Stomach (tissue), 9 donors: Measurements from ENCODE around the gene KPNA1. TPM values are rescaled to one million over a fixed set of nuclear protein-coding genes. Genes with fewer than 3 reads are reported as not detected.
A peak's percentile ranks its signal among the peaks of the same experiment; 100 is the strongest.

ENCODE experiments used
- DNase-seq, 2 donors: peaks; one replicate each; pipeline versions ENCODE4 v3.0.0 to v3.0.0-alpha.2; 2013 to 2019
- H3K27ac ChIP-seq, 5 donors: fragments of 200-600 bp in 4 of 5; sonication (generic) in 4 of 5; one replicate each; pipeline ENCODE4 v1.5.1; 2013 to 2019; ENCODE audit warnings: mild to moderate bottlenecking in 1 of 5, moderate library complexity in 1 of 5
- H3K27me3 ChIP-seq, 3 donors: fragments of 200-600 bp; sonication (generic); one replicate each; pipeline ENCODE4 v1.5.1; 2017 to 2019; ENCODE audit warnings: mixed run types in 1 of 3
- H3K36me3 ChIP-seq, 4 donors: fragments of 200-600 bp; sonication (generic); 1 replicate in 3 of 4; 2 replicates in 1 of 4; pipeline ENCODE4 v1.5.1; 2016 to 2019
- H3K4me1 ChIP-seq, 4 donors: fragments of 200-600 bp; sonication (generic); one replicate each; pipeline ENCODE4 v1.5.1; 2016 to 2019
- H3K4me3 ChIP-seq, 4 donors: fragments of 200-600 bp; sonication (generic) in 3 of 4; one replicate each; pipeline ENCODE4 v1.5.1; 2016 to 2019; ENCODE audit warnings: mild to moderate bottlenecking in 1 of 4
- H3K9me3 ChIP-seq, 4 donors: fragments of 200-600 bp; sonication (generic); one replicate each; pipeline ENCODE4 v1.5.1; 2016 to 2019
- EP300 ChIP-seq: sonication (generic); formaldehyde crosslinking; IDR thresholded peaks from one replicate; pipeline ENCODE4 v1.6.1; 2017; ENCODE audit warnings: antibody characterized with exemption
- POLR2A ChIP-seq, 4 donors: fragments of 450-650 bp; IDR thresholded peaks; one replicate each; pipeline ENCODE4 v1.6.1; 2016; ENCODE audit warnings: antibody characterized with exemption in 4 of 4, control low read depth in 2 of 4, mild to moderate bottlenecking in 1 of 4, moderate library complexity in 1 of 4
- POLR2AphosphoS5 ChIP-seq, 3 donors: sonication (generic); formaldehyde crosslinking; IDR thresholded peaks; one replicate each; pipeline ENCODE4 v1.6.1; 2016; ENCODE audit warnings: antibody characterized with exemption in 3 of 3
- WGBS, 5 donors: extraction: QIAGEN DNeasy Blood & Tissue Kit in 3 of 5; methylation state at CpG; one replicate each; pipeline versions ENCODE4 v1.1.5 to v1.1.7; 2013 to 2018; 5-methylcytosine and 5-hydroxymethylcytosine counted together
- intact Hi-C: fragments of 100-400 bp; cut with DNase I; formaldehyde crosslinking; loops from one replicate; pipeline ENCODE4 v1.15.1; 2023; ENCODE audit warnings: low total_unique reads
- polyA plus RNA-seq, 3 donors: library from polyadenylated mRNA; stranded (reverse); fragments of 200-250 nt; gene quantifications; one replicate each; pipeline ENCODE4 v1.2.3, GENCODE V29; 2013
- total RNA-seq, 5 donors: library from RNA; depleted of rRNA; stranded (reverse); fragments of >200 nt; gene quantifications; one replicate each; pipeline versions ENCODE4 v1.1.0 to v1.2.3, GENCODE V29; 2014 to 2016
- TF ChIP-seq, protein P1 (sequence below), 7 experiments: fragments of 450-650 bp in 4 of 7; fragments of 200-600 bp in 3 of 7; sonication (generic) in 3 of 7; IDR thresholded peaks; one replicate each; pipeline ENCODE4 v1.5.1; 2016 to 2019; ENCODE audit warnings: antibody characterized with exemption in 7 of 7, control low read depth in 2 of 7, mild to moderate bottlenecking in 1 of 7
- donor health status: healthy with polysubstance abuse.
- donor health status: Bipolar disorder and iron deficiency.
- donor health status: healthy.

Gene KPNA1
- total and polyA plus RNA-seq, 8 donors: 6.7 to 88.4 (median 32.0) TPM

DNA sequence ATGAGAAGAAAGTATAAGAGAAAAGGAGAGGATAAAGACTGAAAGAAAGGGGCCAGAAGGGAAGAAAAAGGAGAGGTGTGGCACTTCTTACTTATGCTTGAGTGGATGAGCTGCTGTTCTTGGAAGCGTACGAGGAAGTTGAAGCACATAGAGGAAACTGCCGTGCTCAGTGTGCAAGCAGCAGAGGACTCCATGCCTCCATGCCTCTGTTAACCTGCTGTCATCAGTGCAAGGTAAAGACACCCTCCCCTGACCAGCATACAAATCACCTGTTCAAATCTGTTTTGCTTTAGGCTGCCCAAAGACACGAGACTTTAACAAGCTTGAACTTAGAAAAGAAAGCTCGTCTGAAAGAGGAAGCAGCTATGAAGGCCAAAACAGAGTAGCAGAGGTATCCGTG lies 105.3 kb downstream of the KPNA1 start:
- no peaks in the 10 kb centered on the region for H3K9me3 ChIP-seq
- WGBS, 5 donors: 74 to 86% (median 77%) methylated on average over 6 of the region's 6 CpGs

DNA sequence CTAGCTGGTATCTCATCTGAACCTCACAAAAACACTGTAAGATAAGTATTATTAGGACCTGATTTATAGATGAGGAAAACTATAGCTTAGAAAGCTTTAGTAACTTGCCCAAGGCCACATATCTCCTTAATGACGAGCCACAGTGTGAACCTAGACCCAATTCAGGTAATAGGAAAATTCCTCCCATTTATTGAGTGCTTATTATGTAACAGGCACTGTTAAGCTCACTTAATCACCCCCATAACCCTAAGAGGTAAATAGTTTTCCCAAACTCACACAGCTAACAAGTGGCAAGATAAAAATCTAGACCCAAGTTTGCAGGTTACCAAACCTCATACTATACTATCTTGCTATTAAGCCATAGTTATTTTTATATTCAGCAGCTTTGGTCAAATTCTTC lies 106.8 kb downstream of the KPNA1 start:
- TF ChIP-seq POLR2AphosphoS5 (IDR thresholded peaks at IDR 0.05) (no peak), POLR2A (IDR thresholded peaks at IDR 0.05) (no peak), EP300 (no peak)
- TF ChIP-seq, protein P1, sequence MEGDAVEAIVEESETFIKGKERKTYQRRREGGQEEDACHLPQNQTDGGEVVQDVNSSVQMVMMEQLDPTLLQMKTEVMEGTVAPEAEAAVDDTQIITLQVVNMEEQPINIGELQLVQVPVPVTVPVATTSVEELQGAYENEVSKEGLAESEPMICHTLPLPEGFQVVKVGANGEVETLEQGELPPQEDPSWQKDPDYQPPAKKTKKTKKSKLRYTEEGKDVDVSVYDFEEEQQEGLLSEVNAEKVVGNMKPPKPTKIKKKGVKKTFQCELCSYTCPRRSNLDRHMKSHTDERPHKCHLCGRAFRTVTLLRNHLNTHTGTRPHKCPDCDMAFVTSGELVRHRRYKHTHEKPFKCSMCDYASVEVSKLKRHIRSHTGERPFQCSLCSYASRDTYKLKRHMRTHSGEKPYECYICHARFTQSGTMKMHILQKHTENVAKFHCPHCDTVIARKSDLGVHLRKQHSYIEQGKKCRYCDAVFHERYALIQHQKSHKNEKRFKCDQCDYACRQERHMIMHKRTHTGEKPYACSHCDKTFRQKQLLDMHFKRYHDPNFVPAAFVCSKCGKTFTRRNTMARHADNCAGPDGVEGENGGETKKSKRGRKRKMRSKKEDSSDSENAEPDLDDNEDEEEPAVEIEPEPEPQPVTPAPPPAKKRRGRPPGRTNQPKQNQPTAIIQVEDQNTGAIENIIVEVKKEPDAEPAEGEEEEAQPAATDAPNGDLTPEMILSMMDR (IDR thresholded peaks at IDR 0.05): no peak
- 90 to 100% (median 91%) methylated on average over 1 of the region's 1 CpG for WGBS, 5 donors
- no peaks in the 10 kb centered on the region for H3K27me3 ChIP-seq
- H3K27ac ChIP-seq: no peak overlapping the region
- no peaks in the 10 kb centered on the region for H3K9me3 ChIP-seq
- peaks cover 0 to 14% (median 3%) of the 10 kb centered on the region in 4 donors for H3K4me1 ChIP-seq
- no peak for DNase-seq
- H3K36me3 ChIP-seq: peaks cover 21 to 99% (median 90%) of the 10 kb centered on the region in 4 donors
- intact Hi-C loops: no loop called here
- H3K4me3 ChIP-seq: no peak overlapping the region

More for the DNA sequence above, 105.3 kb downstream of the KPNA1 start:
- TF ChIP-seq POLR2AphosphoS5 (IDR thresholded peaks at IDR 0.05) (no peak), EP300 (no peak)
- TF ChIP-seq, protein P1 (IDR thresholded peaks at IDR 0.05): no peak
- no peak for DNase-seq
- intact Hi-C loops: no loop called here
- H3K27me3 ChIP-seq: no peaks in the 10 kb centered on the region
- peak overlapping the region in 2 of 5 donors; percentile 36 to 47 for H3K27ac ChIP-seq
- peaks cover 6 to 29% (median 14%) of the 10 kb centered on the region in 4 donors for H3K4me1 ChIP-seq
- peak overlapping the region in 1 of 4 donors; percentile 2 for H3K4me3 ChIP-seq
- H3K36me3 ChIP-seq: peaks cover 21 to 84% (median 77%) of the 10 kb centered on the region in 4 donors

DNA sequence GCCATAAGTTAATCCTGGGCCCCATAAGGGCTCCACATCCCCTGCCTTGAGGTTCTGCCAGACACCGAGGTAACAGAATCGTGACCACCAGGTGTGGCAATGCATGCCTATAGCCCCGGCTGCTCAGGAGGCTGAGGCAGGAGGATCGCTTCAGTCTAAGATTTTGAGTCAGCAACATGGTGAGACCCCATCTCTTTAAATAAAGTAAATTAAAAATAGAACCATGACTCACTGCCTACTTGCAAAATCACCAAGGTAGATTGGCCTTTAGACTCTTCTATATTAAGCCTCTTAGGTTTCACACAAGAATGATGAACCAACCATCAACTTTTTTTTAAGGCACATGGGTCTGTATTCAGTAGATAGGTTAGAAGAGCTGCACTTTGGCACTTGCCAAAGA lies 108.5 kb downstream of the KPNA1 start:
- 79 to 96% (median 93%) methylated on average over 4 of the region's 4 CpGs for WGBS, 5 donors

DNA sequence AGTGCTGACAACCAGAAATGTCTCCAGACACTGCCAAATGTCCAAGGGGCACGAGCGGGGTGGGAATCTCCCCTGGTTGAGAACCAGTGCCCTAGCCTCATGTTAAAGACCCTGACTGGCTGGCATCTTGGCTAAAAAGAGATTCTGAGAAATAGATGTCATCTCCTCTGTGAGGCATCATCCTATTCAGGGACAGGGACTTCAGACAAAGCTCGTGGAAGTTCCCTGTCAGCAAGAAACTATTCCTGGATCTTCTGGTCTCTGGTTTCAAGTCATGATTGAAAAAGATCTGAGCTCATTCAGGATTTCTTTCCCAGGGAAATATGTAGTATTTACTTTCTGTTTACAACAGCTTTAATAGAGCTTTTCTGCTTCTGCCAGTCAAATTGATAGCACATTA lies 109.7 kb downstream of the KPNA1 start:
- Histone ChIP-seq H3K27ac (no peak overlapping the region), H3K36me3 (peaks cover 17 to 75% (median 74%) of the 10 kb centered on the region in 4 donors)
- intact Hi-C loops: no loop called here

More for the DNA sequence above, 108.5 kb downstream of the KPNA1 start:
- intact Hi-C loops: no loop called here
- H3K27me3 ChIP-seq: no peaks in the 10 kb centered on the region
- H3K4me1 ChIP-seq: no peaks in the 10 kb centered on the region
- no peaks in the 10 kb centered on the region for H3K9me3 ChIP-seq
- H3K36me3 ChIP-seq: peaks cover 21 to 87% (median 86%) of the 10 kb centered on the region in 4 donors
- no peak overlapping the region for H3K4me3 ChIP-seq
- no peak overlapping the region for H3K27ac ChIP-seq
- DNase-seq: no peak
- TF ChIP-seq POLR2AphosphoS5 (IDR thresholded peaks at IDR 0.05): no peak
- TF ChIP-seq EP300: no peak
- TF ChIP-seq, protein P1 (IDR thresholded peaks at IDR 0.05): no peak
- TF ChIP-seq POLR2A (IDR thresholded peaks at IDR 0.05): no peak

More for the DNA sequence above, 109.7 kb downstream of the KPNA1 start:
- TF ChIP-seq, protein P1 (IDR thresholded peaks at IDR 0.05): no peak
- TF ChIP-seq POLR2A (IDR thresholded peaks at IDR 0.05) (no peak), POLR2AphosphoS5 (IDR thresholded peaks at IDR 0.05) (no peak), EP300 (no peak)
- Histone ChIP-seq H3K4me3 (no peak overlapping the region), H3K27me3 (no peaks in the 10 kb centered on the region), H3K9me3 (no peaks in the 10 kb centered on the region), H3K4me1 (no peaks in the 10 kb centered on the region)
- DNase-seq: no peak
- WGBS, 5 donors: 81 to 96% (median 92%) methylated on average over 3 of the region's 3 CpGs
